Osteocyte (in vitro differentiated cells): ENCODE measurements around the gene CA11. TPM values are rescaled to one million over a fixed set of nuclear protein-coding genes. Genes with fewer than 3 reads are reported as not detected.

Experiments used
- DNase-seq: peaks from one replicate; pipeline ENCODE4 v3.0.0; 2021; ENCODE audit warnings: mixed read lengths; ENCODE audit not compliant: unreplicated experiment; ENCODE audit errors: extremely low spot score
- H3K27ac Mint-ChIP-seq: one replicate; pipeline ENCODE4 v1.8.0; 2021; ENCODE audit warnings: mild to moderate bottlenecking, mixed read lengths; ENCODE audit not compliant: unreplicated experiment
- H3K27me3 Mint-ChIP-seq: one replicate; pipeline ENCODE4 v1.8.0; 2021; ENCODE audit warnings: mixed read lengths; ENCODE audit not compliant: unreplicated experiment
- H3K36me3 Mint-ChIP-seq: one replicate; pipeline ENCODE4 v1.8.0; 2021; ENCODE audit warnings: mixed read lengths; ENCODE audit not compliant: unreplicated experiment
- H3K4me1 Mint-ChIP-seq: one replicate; pipeline ENCODE4 v1.8.0; 2021; ENCODE audit warnings: mixed read lengths; ENCODE audit not compliant: unreplicated experiment
- H3K4me3 Mint-ChIP-seq: one replicate; pipeline ENCODE4 v1.8.0; 2021; ENCODE audit warnings: mild to moderate bottlenecking, moderate library complexity, mixed read lengths; ENCODE audit not compliant: unreplicated experiment
- H3K9me3 Mint-ChIP-seq: one replicate; pipeline ENCODE4 v1.8.0; 2021; ENCODE audit warnings: mixed read lengths; ENCODE audit not compliant: unreplicated experiment
- CTCF ChIP-seq: fragments of 200-600 bp; sonication (generic); IDR thresholded peaks from 2 replicates; pipeline ENCODE4 v1.5.0; 2021; ENCODE audit warnings: antibody characterized with exemption, mild to moderate bottlenecking, moderate library complexity
- total RNA-seq: library from RNA; stranded (reverse); gene quantifications from 2 replicates; pipeline ENCODE4 v1.2.1, GENCODE V29; 2021

CA11 gene
- total RNA-seq, 1 donor from 2014 or later: 40.7 TPM

- H3K9me3 Mint-ChIP-seq: no peaks in the 10 kb centered on the region
- no peaks in the 10 kb centered on the region for H3K27me3 Mint-ChIP-seq
Observed at GRCh38 chr19:48609571-48610108, 36.3 kb downstream of the CA11 start.

GRCh38 chr19:48608798-48609263 lies 37.2 kb downstream of the CA11 start:
- peak; percentile 48 for TF ChIP-seq CTCF
- no peak for DNase-seq
- H3K4me3 Mint-ChIP-seq: no peak overlapping the region

More at GRCh38 chr19:48609571-48610108, 36.3 kb downstream of the CA11 start:
- Mint-ChIP-seq H3K4me3 (no peak overlapping the region), H3K27ac (no peak overlapping the region), H3K4me1 (peaks cover 2% of the 10 kb centered on the region), H3K36me3 (no peaks in the 10 kb centered on the region)
- no peak for TF ChIP-seq CTCF
- no peak for DNase-seq

GRCh38 chr19:48607359-48607755 lies 38.6 kb downstream of the CA11 start:
- no peak for DNase-seq
- peaks cover 2% of the 10 kb centered on the region for H3K4me1 Mint-ChIP-seq
- no peaks in the 10 kb centered on the region for H3K27me3 Mint-ChIP-seq
- no peak overlapping the region for H3K27ac Mint-ChIP-seq
- H3K9me3 Mint-ChIP-seq: no peaks in the 10 kb centered on the region
- no peaks in the 10 kb centered on the region for H3K36me3 Mint-ChIP-seq
- TF ChIP-seq CTCF: no peak
- H3K4me3 Mint-ChIP-seq: no peak overlapping the region

More at GRCh38 chr19:48608798-48609263, 37.2 kb downstream of the CA11 start:
- Mint-ChIP-seq H3K27me3 (no peaks in the 10 kb centered on the region), H3K36me3 (no peaks in the 10 kb centered on the region), H3K27ac (no peak overlapping the region), H3K4me1 (peaks cover 2% of the 10 kb centered on the region), H3K9me3 (no peaks in the 10 kb centered on the region)

- Mint-ChIP-seq H3K36me3 (no peaks in the 10 kb centered on the region), H3K27me3 (no peaks in the 10 kb centered on the region), H3K27ac (no peak within 1 kb of the TSS), H3K4me3 (no peak within 1 kb of the TSS), H3K9me3 (no peaks in the 10 kb centered on the region), H3K4me1 (peaks cover 2% of the 10 kb centered on the region)
- TF ChIP-seq CTCF: no peak
- no peak for DNase-seq
Observed at GRCh38 chr19:48606463-48607358, 39.3 kb downstream of the CA11 start, which contains the start of gene SPACA4. Gene SPACA4 (plus strand): TSS chr19:48606742. CDS start chr19:48606979, 237 bp downstream.

DNA sequence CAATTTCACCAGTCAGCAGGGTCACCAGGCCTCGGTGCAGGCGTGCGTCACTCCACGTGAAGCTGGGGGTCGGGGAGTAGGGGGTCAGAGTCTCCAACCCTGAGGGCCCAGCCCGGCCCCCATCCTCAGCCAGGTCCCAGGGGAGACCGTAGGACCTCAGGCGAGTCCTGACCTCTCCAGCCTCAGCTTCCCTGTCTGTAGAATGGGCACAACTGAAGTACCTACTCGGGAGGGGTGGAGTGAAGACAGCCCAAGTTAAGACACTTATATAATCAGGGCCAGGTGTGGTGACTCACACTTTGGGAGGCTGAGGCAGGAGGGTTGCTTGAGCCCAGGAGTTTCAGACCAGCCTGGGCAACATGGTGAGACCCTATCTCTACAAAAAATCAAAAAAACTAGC lies 42.1 kb downstream of the CA11 start:
- Mint-ChIP-seq H3K4me3 (no peak overlapping the region), H3K27ac (no peak overlapping the region), H3K27me3 (peaks cover under 1% of the 10 kb centered on the region), H3K36me3 (no peaks in the 10 kb centered on the region), H3K4me1 (peaks cover under 1% of the 10 kb centered on the region), H3K9me3 (no peaks in the 10 kb centered on the region)
- TF ChIP-seq CTCF: no peak
- no peak for DNase-seq
